ENCODE data around the gene NOTCH2. TPM values are rescaled to one million over a fixed set of nuclear protein-coding genes. Genes with fewer than 3 reads are reported as not detected.

NOTCH2 gene
- polyA plus RNA-seq, 1 donor (not counting 4 experiments of a cell fraction or from before 2014, with no cell fraction given): 22.5 TPM

- FAIRE-seq (no peak), DNase-seq (ENCODE audit: low read depth, low spot score) (no peak)
- TF ChIP-seq CTCF (optimal IDR thresholded peaks at IDR 0.05 in 1 of 3, IDR thresholded peaks at IDR 0.05 in 1 of 3, conservative IDR thresholded peaks at IDR 0.05 in 1 of 3; ENCODE audit: extremely low read depth in 1 of 3, insufficient read depth in 2 of 3, low read length in 3 of 3) (no peak), EZH2 (IDR thresholded peaks at IDR 0.05; ENCODE audit: low read length) (no peak)
- Histone ChIP-seq H4K20me1 (ENCODE audit: control insufficient read depth, extremely low read depth, insufficient read depth, low read length) (no peaks in the 10 kb centered on the region), H3K9me3 (ENCODE audit: control insufficient read depth, low read depth, low read length) (no peaks in the 10 kb centered on the region), H3K27me3 (ENCODE audit: control insufficient read depth, extremely low read depth, insufficient read depth, low read length) (no peaks in the 10 kb centered on the region), H3K9me1 (ENCODE audit: control insufficient read depth, extremely low read depth, insufficient read depth, low read length) (no peaks in the 10 kb centered on the region), H3K79me2 (ENCODE audit: control insufficient read depth, insufficient read depth, low read length) (no peaks in the 10 kb centered on the region), H3K36me3 (ENCODE audit: control insufficient read depth in 2 of 2, extremely low read depth in 1 of 2, insufficient read depth in 2 of 2, low read length in 2 of 2) (peaks cover 27 to 31% of the 10 kb centered on the region in 2 experiments), H3K4me1 (ENCODE audit: control insufficient read depth, extremely low read depth, insufficient read depth, low read length) (no peaks in the 10 kb centered on the region), H3K9ac (ENCODE audit: control insufficient read depth, extremely low read depth, insufficient read depth, low read length) (no peak overlapping the region), H3K4me3 (ENCODE audit: control insufficient read depth in 2 of 3, extremely low read depth in 1 of 3, insufficient read depth in 2 of 3, low read depth in 1 of 3, low read length in 3 of 3) (no peak overlapping the region), H3K4me2 (ENCODE audit: control insufficient read depth, extremely low read depth, insufficient read depth, low read depth, low read length) (no peak overlapping the region), H3K27ac (ENCODE audit: control insufficient read depth, insufficient read depth, low read length) (no peak overlapping the region), H2AFZ (ENCODE audit: control insufficient read depth, low read length) (no peak overlapping the region)
- dilution Hi-C loops (cut with MboI; ENCODE audit: extremely low pct_ligation_motif_present, low sequenced_read_pairs): no loop called here
Measured at GRCh38 chr1:119956306-119956705, 113.2 kb downstream of the NOTCH2 start.

- no peak overlapping the region for H3K9ac ChIP-seq (ENCODE audit: control insufficient read depth, extremely low read depth, insufficient read depth, low read length)
- H3K9me1 ChIP-seq (ENCODE audit: control insufficient read depth, extremely low read depth, insufficient read depth, low read length): no peaks in the 10 kb centered on the region
- DNase-seq (ENCODE audit: low read depth, low spot score): no peak
- no peaks in the 10 kb centered on the region for H3K27me3 ChIP-seq (ENCODE audit: control insufficient read depth, extremely low read depth, insufficient read depth, low read length)
- TF ChIP-seq CTCF (optimal IDR thresholded peaks at IDR 0.05 in 1 of 3, IDR thresholded peaks at IDR 0.05 in 1 of 3, conservative IDR thresholded peaks at IDR 0.05 in 1 of 3; ENCODE audit: extremely low read depth in 1 of 3, insufficient read depth in 2 of 3, low read length in 3 of 3): no peak
- TF ChIP-seq EZH2 (IDR thresholded peaks at IDR 0.05; ENCODE audit: low read length): no peak
- H3K36me3 ChIP-seq (ENCODE audit: control insufficient read depth in 2 of 2, extremely low read depth in 1 of 2, insufficient read depth in 2 of 2, low read length in 2 of 2): peaks cover 23 to 37% of the 10 kb centered on the region in 2 experiments
- H3K4me3 ChIP-seq (ENCODE audit: control insufficient read depth in 2 of 3, extremely low read depth in 1 of 3, insufficient read depth in 2 of 3, low read depth in 1 of 3, low read length in 3 of 3): no peak overlapping the region
- no peaks in the 10 kb centered on the region for H3K4me1 ChIP-seq (ENCODE audit: control insufficient read depth, extremely low read depth, insufficient read depth, low read length)
- dilution Hi-C loops (cut with MboI; ENCODE audit: extremely low pct_ligation_motif_present, low sequenced_read_pairs): no loop called here
- no peak overlapping the region for H3K4me2 ChIP-seq (ENCODE audit: control insufficient read depth, extremely low read depth, insufficient read depth, low read depth, low read length)
- no peak for FAIRE-seq
- no peak overlapping the region for H2AFZ ChIP-seq (ENCODE audit: control insufficient read depth, low read length)
- no peak overlapping the region for H3K27ac ChIP-seq (ENCODE audit: control insufficient read depth, insufficient read depth, low read length)
- H4K20me1 ChIP-seq (ENCODE audit: control insufficient read depth, extremely low read depth, insufficient read depth, low read length): no peaks in the 10 kb centered on the region
- H3K79me2 ChIP-seq (ENCODE audit: control insufficient read depth, insufficient read depth, low read length): no peaks in the 10 kb centered on the region
- no peaks in the 10 kb centered on the region for H3K9me3 ChIP-seq (ENCODE audit: control insufficient read depth, low read depth, low read length)
Measured at GRCh38 chr1:119954476-119955422, 114.7 kb downstream of the NOTCH2 start.
